GM19438 (cell line): ENCODE results near the gene RHOT1.
"Not testable (repeated sequence)": the region's sequence is repeated elsewhere in the genome, so short reads cannot be mapped to it uniquely, and the experiment has no call there.

Experiments
- ATAC-seq: cut with Tn5 transposase; IDR thresholded peaks from one replicate; pipeline ENCODE4 v1.9.1; 2021; ENCODE audit warnings: low read depth; ENCODE audit not compliant: unreplicated experiment

The RHOT1 gene

GRCh38 chr17:32158870-32159585 lies 16.7 kb downstream of the RHOT1 start:
- ATAC-seq = no peak

DNA sequence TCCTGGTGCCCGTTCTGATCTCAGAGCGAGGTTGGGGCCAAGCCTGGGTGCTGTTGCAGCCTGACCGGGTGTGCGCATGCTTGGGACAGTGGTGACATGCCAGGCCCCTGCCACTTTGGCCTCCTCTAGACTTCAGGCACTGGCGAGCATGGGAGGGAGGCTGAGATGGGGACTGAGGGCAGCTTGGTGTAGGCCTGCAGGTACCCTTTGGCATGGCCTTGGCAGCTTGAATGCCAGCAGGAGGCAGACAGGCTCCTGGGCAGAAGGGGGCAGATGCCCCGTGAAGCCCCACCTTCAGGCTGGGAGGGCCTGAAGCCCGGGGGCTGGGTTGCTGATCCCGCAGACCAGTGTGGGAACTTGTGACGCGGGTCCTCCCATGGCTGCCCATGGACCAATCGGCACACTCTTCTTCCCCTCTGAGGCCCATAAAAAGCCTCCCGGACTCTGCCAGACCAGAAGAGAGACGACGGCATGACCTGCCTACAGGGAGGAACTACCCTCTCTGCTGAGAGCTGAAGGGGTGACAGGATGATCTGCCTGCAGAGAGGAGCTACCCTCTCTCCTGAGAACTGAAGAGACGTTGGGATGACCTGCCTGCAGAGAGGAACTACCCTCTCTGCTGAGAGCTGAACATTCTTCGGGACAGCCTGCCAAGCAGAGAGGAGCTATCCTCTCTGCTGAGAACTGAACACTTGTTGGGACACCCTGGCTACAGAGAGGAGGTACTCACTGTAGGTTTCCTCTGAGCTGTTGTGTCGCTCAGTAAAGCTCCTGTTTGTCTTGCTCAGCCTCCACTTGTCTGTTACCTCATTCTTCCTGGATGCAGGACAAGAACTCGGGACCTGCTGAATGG lies 17.5 kb downstream of the RHOT1 start:
- no peak for ATAC-seq

GRCh38 chr17:32160526-32160925 lies 18.2 kb downstream of the RHOT1 start:
- ATAC-seq = no peak

DNA sequence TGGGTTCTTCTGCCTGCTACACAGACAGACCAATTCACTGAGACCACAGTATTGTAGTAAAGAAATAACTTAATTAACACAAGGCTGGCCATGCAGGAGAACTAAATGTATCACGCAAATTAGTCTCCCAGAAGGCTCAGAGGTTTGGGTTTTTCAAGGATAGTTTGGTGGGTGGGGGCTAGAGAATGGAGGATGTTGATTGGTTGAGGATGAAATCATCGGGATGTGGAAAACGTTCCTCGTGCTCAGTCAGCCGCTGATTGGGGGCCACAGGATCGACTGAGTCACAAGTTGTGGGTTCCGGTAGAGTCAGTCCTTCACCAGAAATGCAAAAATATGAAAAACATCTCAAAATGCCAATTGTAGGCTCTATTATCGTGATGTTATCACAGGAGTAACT lies 18.7 kb downstream of the RHOT1 start:
- no peak for ATAC-seq

GRCh38 chr17:32161506-32162365 lies 19.4 kb downstream of the RHOT1 start:
- ATAC-seq = no peak

GRCh38 chr17:32174889-32175288 lies 32.6 kb downstream of the RHOT1 start:
- no peak for ATAC-seq

DNA sequence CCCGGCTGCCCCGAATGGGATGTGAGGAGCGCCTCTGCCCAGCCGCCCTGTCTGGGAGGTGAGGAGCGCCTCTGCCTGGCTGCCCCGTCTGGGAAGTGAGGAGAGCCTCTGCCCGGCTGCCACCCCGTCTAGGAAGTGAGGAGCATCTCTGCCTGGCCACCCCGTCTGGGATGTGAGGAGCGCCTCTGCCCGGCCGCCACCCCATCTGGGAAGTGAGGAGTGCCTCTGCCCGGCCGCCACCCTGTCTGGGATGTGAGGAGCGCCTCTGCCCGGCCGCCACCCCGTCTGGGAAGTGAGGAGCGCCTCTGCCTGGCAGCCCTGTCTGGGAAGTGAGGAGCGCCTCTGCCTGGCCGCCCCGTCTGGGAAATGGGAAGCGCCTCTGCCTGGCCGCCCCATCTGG lies 36.4 kb downstream of the RHOT1 start:
- not testable (repeated sequence) for ATAC-seq

DNA sequence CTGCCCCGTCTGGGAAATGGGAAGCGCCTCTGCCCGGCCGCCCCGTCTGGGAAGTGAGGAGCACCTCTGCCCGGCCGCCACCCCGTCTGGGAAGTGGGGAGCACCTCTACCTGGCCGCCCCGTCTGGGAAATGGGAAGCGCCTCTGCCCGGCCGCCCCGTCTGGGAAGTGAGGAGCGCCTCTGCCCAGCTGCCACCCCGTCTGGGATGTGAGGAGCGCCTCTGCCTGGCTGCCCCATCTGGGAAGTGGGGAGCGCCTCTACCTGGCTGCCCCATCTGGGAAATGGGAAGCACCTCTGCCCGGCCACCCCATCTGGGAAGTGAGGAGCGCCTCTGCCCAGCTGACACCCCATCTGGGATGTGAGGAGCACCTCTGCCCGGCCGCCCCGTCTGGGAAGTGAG lies 36.8 kb downstream of the RHOT1 start:
- not testable (repeated sequence) for ATAC-seq

GRCh38 chr17:32179526-32179925 lies 37.2 kb downstream of the RHOT1 start:
- ATAC-seq = not testable (repeated sequence)

GRCh38 chr17:32180262-32180661 lies 38.0 kb downstream of the RHOT1 start:
- ATAC-seq = not testable (repeated sequence)

DNA sequence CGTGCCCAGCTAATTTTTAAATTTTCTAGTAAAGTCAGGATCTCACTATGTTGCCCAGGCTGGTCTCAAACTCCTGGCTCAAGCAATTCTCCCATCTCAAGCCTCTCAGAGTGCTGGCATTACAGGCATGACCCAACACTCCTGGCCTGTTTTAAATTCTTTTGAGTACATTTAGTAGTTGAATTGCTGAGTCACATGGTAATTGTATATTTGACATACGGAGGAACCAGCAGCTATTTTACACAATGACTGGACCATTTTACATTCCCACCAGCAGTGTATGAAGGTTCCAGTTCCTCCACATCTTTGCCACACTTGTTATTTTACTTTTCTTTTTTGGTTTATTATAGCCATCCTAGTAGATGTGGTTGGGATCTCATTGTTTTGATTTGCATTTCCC lies 43.6 kb downstream of the RHOT1 start:
- no peak for ATAC-seq

GRCh38 chr17:32187271-32187670 lies 45.0 kb downstream of the RHOT1 start:
- no peak for ATAC-seq

- ATAC-seq = no peak
Observed at GRCh38 chr17:32189343-32189742, 47.0 kb downstream of the RHOT1 start.

- no peak for ATAC-seq
Observed at GRCh38 chr17:32191306-32191705, 49.0 kb downstream of the RHOT1 start.

GRCh38 chr17:32192379-32192778 lies 50.1 kb downstream of the RHOT1 start:
- ATAC-seq = no peak

DNA sequence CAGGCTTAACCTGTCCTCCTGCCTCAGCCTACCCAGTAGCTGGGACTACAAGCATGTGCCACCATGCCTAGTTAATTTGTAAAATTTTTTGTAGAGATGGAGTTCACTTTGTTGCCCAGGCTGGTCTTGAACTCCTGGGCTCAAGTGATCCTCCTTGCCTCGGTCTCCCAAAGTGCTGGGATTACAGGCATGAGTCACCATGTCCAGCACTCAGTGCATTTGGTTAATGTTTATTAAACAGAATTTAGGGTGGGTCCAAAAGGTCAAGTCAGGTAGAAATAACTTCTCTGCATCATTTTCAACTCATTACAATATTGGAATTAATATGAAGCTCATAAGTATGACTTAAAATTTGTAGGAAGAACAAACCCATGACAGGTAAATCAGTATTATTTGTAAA lies 55.7 kb downstream of the RHOT1 start:
- no peak for ATAC-seq

DNA sequence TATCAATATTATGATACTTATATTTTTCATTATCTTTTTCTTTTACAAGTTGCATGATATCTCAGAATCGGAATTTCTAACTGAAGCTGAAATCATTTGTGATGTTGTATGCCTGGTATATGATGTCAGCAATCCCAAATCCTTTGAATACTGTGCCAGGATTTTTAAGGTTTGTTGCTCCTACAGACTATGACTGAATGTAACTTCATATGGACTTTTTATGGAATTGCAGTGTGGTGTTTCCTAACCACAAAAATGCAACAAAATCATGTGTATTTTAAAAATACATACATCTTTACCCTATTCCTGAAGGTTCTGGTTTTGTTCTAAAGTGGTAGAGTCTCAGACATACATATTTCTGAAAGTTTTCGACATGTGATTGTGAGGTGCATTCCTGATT lies 64.6 kb downstream of the RHOT1 start:
- ATAC-seq = no peak

GRCh38 chr17:32208436-32208835 lies 66.1 kb downstream of the RHOT1 start:
- ATAC-seq = no peak

- no peak for ATAC-seq
Observed at GRCh38 chr17:32209608-32210007, 67.3 kb downstream of the RHOT1 start.

DNA sequence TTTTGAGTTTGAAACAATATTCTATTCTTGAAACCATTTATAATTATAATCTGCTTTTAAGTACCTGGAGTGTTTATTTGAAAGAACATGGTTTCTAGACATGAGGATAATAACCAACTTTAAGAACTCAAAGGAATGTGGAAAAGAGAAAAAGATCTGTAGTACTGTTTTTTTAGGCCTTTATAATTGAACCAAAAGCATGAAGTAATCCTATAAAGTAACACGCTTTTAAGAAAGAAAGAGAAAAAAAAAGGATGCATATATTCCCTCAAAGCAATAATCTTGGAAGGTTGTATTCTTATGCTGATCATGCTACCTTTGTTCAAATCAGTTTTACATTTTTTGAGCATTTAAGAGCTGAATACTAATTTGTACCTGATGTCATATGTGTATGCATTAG lies 69.4 kb downstream of the RHOT1 start:
- no peak for ATAC-seq

DNA sequence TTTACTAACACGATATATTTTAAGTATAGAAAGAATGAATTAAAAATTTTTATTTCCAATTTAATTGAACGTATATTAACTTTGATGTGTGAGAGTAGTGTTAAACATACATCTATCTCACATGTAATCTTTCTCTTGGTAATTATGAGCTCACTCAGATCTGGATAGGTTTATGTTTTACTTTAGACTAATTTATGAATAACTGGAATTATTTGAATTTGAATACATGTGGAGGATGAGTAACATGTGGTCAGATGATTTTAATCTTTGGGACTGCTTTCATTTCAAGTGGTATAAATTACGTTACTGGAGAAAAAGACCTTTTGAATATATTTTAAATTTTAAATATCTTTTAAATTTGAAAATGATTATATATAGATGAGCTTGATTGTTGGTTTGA lies 73.4 kb downstream of the RHOT1 start:
- ATAC-seq = no peak
